ENCODE data around the gene TESK2. TPM values are rescaled to one million over a fixed set of nuclear protein-coding genes. Genes with fewer than 3 reads are reported as not detected.

Gene TESK2
- total and polyA plus RNA-seq, 2 of the 8 experiments (the other 6 are each of a cell fraction or from before 2014, with no cell fraction given): 10.8 to 12.6 TPM

DNA sequence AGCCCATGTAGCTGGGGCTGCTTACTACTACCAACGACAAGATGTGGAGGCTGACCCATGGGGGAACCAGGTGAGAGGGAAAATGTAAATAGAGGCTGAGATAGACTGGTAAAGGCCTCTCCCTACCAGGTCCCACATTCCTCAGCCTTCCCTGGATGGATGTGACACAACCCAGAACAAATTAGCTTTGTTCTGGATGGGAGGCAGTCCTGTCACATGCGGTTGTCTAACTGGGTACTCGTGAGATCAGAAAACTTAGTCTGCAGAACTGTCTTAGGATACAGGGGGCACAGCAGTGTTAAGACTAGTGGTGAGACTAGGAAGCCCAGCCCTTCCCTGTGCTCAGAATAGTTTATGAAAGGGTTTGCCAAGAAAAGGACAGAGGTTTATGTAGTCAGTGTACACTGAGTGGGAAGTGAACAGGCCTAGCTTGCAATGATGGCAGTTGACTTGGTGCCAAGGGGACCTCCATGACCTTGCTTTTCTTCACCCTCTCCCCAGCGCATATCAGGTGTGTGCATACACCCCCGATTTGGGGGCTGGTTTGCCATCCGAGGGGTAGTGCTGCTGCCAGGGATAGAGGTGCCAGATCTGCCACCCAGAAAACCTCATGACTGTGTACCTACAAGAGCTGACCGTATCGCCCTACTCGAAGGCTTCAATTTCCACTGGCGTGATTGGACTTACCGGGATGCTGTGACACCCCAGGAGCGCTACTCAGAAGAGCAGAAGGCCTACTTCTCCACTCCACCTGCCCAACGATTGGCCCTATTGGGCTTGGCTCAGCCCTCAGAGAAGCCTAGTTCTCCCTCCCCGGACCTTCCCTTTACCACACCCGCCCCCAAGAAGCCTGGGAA is 17.6 kb upstream of the TESK2 start:
- Histone ChIP-seq H2AK5ac (ENCODE audit: low read depth, low read length) (no peak overlapping the region), H3K4me3 (ENCODE audit: extremely low read depth in 1 of 4, insufficient read depth in 2 of 4, low read depth in 3 of 4, low read length in 4 of 4) (no peak overlapping the region), H3K79me2 (ENCODE audit: control insufficient read depth in 1 of 2, insufficient read depth in 2 of 2, low read length in 2 of 2) (no peaks in the 10 kb centered on the region), H2AFZ (ENCODE audit: low read length) (no peak overlapping the region), H3K36me3 (ENCODE audit: control insufficient read depth in 2 of 4, insufficient read depth in 4 of 4, low read length in 3 of 4) (peaks cover 21 to 47% (median 40%) of the 10 kb centered on the region in 4 experiments), H3K23me2 (ENCODE audit: low read depth, low read length) (no peaks in the 10 kb centered on the region; the same call in 1 of the 2 replicates), H3K18ac (ENCODE audit: extremely low read depth, low read length) (no peak overlapping the region; the same call in 1 of the 2 replicates), H3K27me3 (replicated peaks in 1 of 4; ENCODE audit: control insufficient read depth in 3 of 4, extremely low read depth in 1 of 4, insufficient read depth in 3 of 4, low read length in 3 of 4) (no peaks in the 10 kb centered on the region), H3K79me1 (ENCODE audit: low read depth, low read length) (no peaks in the 10 kb centered on the region), H4K20me1 (replicated peaks in 1 of 2; ENCODE audit: control insufficient read depth in 1 of 2, insufficient read depth in 2 of 2, low read length in 2 of 2) (peaks cover 12 to 14% of the 10 kb centered on the region in 2 experiments), H2BK120ac (replicated peaks; ENCODE audit: low read depth, low read length) (no peak overlapping the region), H3K27ac (ENCODE audit: low read depth, low read length) (no peak overlapping the region), H4K8ac (ENCODE audit: extremely low read depth, insufficient read depth, low read length) (no peak overlapping the region), H3K4me2 (ENCODE audit: insufficient read depth in 1 of 2, low read depth in 2 of 2, low read length in 2 of 2) (no peak overlapping the region), H2BK20ac (ENCODE audit: low read length) (no peak overlapping the region), H3K9ac (replicated peaks in 1 of 4; ENCODE audit: extremely low read depth in 1 of 4, low read depth in 3 of 4, low read length in 3 of 4) (no peak overlapping the region), H3K14ac (ENCODE audit: insufficient read length) (no peak overlapping the region), H3K9me3 (ENCODE audit: insufficient read depth in 2 of 2, low read depth in 1 of 2, low read length in 1 of 2) (no peaks in the 10 kb centered on the region), H2BK15ac (ENCODE audit: low read length) (no peak overlapping the region), H3K23ac (ENCODE audit: insufficient read length) (no peak overlapping the region), H2BK5ac (ENCODE audit: low read depth, low read length) (no peak overlapping the region), H3K56ac (replicated peaks; ENCODE audit: insufficient read length, low read depth, low read length) (no peak overlapping the region), H3K4ac (replicated peaks; ENCODE audit: insufficient read length, low read depth, low read length) (no peak overlapping the region), H2BK12ac (ENCODE audit: low read depth, low read length) (no peak overlapping the region), H3K4me1 (replicated peaks in 1 of 4; ENCODE audit: control insufficient read depth in 3 of 4, insufficient read depth in 4 of 4, low read length in 3 of 4) (no peaks in the 10 kb centered on the region), H4K5ac (ENCODE audit: insufficient read length, low read depth, low read length) (no peak overlapping the region), H4K91ac (replicated peaks; ENCODE audit: insufficient read length, low read length) (no peak overlapping the region)
- ChIA-PET POLR2A (ENCODE audit: partially characterized antibody) (interaction anchor here (0.5 to 16.2 kb wide), 22 partner anchors 8 to 380 kb away, joined by 3 to 429 read pairs (median 3); partner anchors contain the start of genes AKR1A1, CCDC163, MMACHC and MUTYH), CTCF (ENCODE audit: partially characterized antibody) (interaction anchor here (0.7 to 8.4 kb wide), 6 partner anchors 9 to 489 kb away, joined by 3 to 133 read pairs (median 4); partner anchors contain the start of gene TESK2)
- WGBS, 2 experiments (ENCODE audit: extremely low coverage in 1 of 2, insufficient coverage in 1 of 2, insufficient read length in 1 of 2, insufficient replicate concordance in 2 of 2, low coverage in 1 of 2, low lambda C conversion rate in 2 of 2, missing lambda C conversion rate in 1 of 2): 89% methylated on average over 15 of the region's 15 CpGs; no CpG with 5 or more reads in 1 of the 2 experiments
- FAIRE-seq: no peak
- peak in 1 of 2 experiments; percentile 57 for DNase-seq (ENCODE audit: low read depth in 1 of 2, low spot score in 2 of 2)
- TF ChIP-seq SP2 (IDR thresholded peaks at IDR 0.05; ENCODE audit: low read length) (no peak), NRF1 (IDR thresholded peaks at IDR 0.05; ENCODE audit: low read depth, low read length) (no peak), CTCF (IDR thresholded peaks at IDR 0.05; ENCODE audit: control extremely low read depth in 1 of 3, insufficient read depth in 1 of 3, low read depth in 1 of 3, low read length in 3 of 3) (peak in 2 of 3 experiments; percentile 5 to 31; a peak in 1 of 4 replicates), ZNF274 (IDR thresholded peaks at IDR 0.05; ENCODE audit: borderline replicate concordance, extremely low read depth, low read length) (no peak), PHF8 (conservative IDR thresholded peaks at IDR 0.05; ENCODE audit: low read depth, low read length) (no peak), SUZ12 (IDR thresholded peaks at IDR 0.05; ENCODE audit: low read length) (no peak)
- TF ChIP-seq, protein P1, sequence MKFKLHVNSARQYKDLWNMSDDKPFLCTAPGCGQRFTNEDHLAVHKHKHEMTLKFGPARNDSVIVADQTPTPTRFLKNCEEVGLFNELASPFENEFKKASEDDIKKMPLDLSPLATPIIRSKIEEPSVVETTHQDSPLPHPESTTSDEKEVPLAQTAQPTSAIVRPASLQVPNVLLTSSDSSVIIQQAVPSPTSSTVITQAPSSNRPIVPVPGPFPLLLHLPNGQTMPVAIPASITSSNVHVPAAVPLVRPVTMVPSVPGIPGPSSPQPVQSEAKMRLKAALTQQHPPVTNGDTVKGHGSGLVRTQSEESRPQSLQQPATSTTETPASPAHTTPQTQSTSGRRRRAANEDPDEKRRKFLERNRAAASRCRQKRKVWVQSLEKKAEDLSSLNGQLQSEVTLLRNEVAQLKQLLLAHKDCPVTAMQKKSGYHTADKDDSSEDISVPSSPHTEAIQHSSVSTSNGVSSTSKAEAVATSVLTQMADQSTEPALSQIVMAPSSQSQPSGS (IDR thresholded peaks at IDR 0.05; ENCODE audit: low read length): no peak
